ENCODE results near the gene CDK9.
A peak's percentile ranks its signal among the peaks of the same experiment; 100 is the strongest.

CDK9 gene

DNA sequence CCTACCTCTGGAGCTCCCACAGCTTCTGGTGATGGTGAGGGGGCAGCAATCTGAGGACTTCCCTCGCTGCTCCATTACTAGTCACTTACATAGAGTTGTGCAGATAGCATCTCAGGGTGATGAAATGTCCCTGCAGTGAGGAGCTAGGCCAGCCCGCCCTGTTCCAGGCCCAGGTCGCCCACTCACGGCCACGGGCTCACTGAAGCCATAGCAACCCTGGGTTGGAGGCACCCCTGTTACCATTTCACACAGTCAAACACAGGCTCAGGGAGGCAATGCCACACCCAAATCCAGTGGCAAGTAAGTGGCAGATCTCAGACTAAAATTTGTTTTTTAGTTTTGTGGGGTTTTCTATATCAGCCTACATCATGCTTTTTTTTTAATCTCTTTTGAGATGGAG, 27.0 kb upstream of the CDK9 start:
- Histone ChIP-seq H3K27me3 (replicated peaks) (no peaks in the 10 kb centered on the region), H3K36me3 (replicated peaks) (no peaks in the 10 kb centered on the region), H3K27ac (no peak overlapping the region), H3K4me3 (ENCODE audit: low read depth, low read length) (no peak overlapping the region)
- DNase-seq, result no peak
- TF ChIP-seq, protein P1, sequence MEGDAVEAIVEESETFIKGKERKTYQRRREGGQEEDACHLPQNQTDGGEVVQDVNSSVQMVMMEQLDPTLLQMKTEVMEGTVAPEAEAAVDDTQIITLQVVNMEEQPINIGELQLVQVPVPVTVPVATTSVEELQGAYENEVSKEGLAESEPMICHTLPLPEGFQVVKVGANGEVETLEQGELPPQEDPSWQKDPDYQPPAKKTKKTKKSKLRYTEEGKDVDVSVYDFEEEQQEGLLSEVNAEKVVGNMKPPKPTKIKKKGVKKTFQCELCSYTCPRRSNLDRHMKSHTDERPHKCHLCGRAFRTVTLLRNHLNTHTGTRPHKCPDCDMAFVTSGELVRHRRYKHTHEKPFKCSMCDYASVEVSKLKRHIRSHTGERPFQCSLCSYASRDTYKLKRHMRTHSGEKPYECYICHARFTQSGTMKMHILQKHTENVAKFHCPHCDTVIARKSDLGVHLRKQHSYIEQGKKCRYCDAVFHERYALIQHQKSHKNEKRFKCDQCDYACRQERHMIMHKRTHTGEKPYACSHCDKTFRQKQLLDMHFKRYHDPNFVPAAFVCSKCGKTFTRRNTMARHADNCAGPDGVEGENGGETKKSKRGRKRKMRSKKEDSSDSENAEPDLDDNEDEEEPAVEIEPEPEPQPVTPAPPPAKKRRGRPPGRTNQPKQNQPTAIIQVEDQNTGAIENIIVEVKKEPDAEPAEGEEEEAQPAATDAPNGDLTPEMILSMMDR (IDR thresholded peaks at IDR 0.05; ENCODE audit: low read depth, low read length, missing control alignments), result no peak
- in situ Hi-C loops (cut with HindIII; ENCODE audit: low pct_ligation_motif_present, low sequenced_read_pairs), result loop anchor here (25.0 kb wide), 1 partner anchor 103 kb away; the partner anchor contains the start of gene ENG

DNA sequence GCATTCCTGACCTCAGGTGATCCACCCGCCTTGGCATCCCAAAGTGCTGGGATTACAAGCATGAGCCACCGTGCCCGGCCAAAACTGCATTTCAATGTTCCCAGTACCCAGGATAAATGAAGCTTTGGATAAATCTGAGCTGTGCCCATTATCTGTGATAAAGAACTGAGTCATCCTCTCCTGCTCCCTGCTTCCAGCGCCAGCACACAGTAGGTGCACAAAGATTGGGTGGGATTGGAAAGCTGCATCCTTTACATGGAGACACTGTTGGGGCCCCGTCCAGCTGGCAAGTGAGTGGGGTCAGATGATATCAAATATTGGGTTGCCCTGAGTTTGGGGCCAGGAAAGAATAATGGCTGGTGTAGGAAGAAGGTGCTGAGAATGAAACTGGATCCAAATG, 24.8 kb upstream of the CDK9 start:
- Histone ChIP-seq H3K36me3 (replicated peaks) (no peaks in the 10 kb centered on the region), H3K27me3 (replicated peaks) (no peaks in the 10 kb centered on the region), H3K4me3 (ENCODE audit: low read depth, low read length) (no peak overlapping the region), H3K27ac (no peak overlapping the region)
- in situ Hi-C loops (cut with HindIII; ENCODE audit: low pct_ligation_motif_present, low sequenced_read_pairs), result loop anchor here (25.0 kb wide), 1 partner anchor 101 kb away; the partner anchor contains the start of gene ENG
- TF ChIP-seq, protein P1 (IDR thresholded peaks at IDR 0.05; ENCODE audit: low read depth, low read length, missing control alignments), result no peak
- no peak for DNase-seq

DNA sequence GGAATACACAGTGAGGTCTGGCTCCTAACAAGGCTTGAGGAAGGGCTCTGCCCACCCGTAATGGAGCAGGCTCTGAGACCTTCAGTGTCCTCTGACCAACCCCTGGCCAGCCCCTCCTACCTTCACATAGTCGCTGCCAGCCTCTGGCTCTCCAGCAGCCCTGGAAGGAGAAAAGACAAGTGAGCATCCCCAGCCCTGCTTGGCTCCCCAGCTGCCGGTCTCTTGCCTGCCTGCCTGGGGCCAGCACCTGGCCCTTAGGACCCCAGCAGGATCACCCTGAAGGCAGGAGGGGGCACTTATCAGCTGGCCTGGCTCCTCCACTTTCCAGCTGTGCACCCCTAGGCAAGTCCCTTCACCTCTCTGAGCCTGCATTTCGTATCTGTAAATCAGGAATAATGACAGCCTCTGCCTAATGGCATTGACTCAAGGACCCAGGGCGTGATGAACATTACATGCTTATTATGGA, 24.3 kb upstream of the CDK9 start:
- TF ChIP-seq, protein P1 (IDR thresholded peaks at IDR 0.05; ENCODE audit: low read depth, low read length, missing control alignments), result no peak
- no peak for DNase-seq
- no peak overlapping the region for H3K27ac ChIP-seq
- no peaks in the 10 kb centered on the region for H3K27me3 ChIP-seq (replicated peaks)
- in situ Hi-C loops (cut with HindIII; ENCODE audit: low pct_ligation_motif_present, low sequenced_read_pairs), result loop anchor here (25.0 kb wide), 1 partner anchor 101 kb away; the partner anchor contains the start of gene ENG
- no peaks in the 10 kb centered on the region for H3K36me3 ChIP-seq (replicated peaks)
- H3K4me3 ChIP-seq (ENCODE audit: low read depth, low read length), result no peak overlapping the region

DNA sequence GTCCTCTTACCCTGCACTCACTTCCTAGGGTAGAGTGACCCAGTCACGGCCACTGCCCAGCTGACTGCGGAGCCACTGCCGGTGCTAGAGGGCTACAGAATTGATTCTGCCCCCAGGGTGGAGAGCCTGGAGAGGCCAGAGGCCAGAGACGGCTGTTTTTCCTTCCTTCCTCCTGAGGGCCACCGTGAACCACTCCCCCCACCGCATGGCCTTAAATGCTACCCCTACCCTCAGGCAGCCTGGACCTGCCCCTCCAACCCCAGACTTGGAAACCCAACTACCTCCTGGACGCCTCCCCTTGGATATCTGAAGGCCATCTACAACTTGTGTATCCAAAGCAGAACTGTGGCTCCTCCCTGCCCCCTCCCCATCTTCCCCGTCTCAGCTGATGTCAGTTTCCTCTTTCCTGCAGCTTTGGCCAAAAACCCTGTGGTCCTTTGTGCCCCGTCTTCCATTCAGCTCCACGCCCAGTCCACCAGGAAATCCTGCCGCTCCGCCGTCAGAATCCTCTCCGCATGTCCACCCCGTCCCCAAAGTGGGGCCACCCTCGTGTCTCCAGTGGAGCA, 23.6 kb upstream of the CDK9 start:
- H3K27me3 ChIP-seq (replicated peaks), result no peaks in the 10 kb centered on the region
- TF ChIP-seq, protein P1 (IDR thresholded peaks at IDR 0.05; ENCODE audit: low read depth, low read length, missing control alignments), result no peak
- H3K36me3 ChIP-seq (replicated peaks), result no peaks in the 10 kb centered on the region
- no peak for DNase-seq
- in situ Hi-C loops (cut with HindIII; ENCODE audit: low pct_ligation_motif_present, low sequenced_read_pairs), result loop anchor here (25.0 kb wide), 1 partner anchor 100 kb away; the partner anchor contains the start of gene ENG
- no peak overlapping the region for H3K27ac ChIP-seq
- no peak overlapping the region for H3K4me3 ChIP-seq (ENCODE audit: low read depth, low read length)

DNA sequence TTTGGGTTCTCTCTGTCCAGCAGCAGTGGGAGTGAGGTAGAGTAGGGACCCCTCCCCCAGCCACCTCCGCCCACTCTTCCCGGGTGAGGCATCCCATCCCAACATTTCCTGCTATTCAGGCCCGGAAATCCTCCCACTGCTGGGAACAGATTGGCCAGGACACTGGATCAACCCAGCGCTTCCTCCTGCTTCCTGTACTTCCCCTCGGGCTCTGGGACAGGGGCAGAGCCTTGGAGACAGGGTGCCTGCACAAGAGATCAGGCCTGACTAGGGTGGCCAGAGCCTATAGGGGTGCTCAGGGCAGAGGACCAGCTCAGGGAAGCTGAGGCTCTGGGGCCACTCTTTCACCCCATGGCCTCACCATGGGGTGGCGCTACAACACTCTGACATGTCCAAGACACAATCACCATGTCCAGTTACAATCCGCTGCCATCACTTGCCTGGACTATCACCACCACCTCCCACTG, 21.9 kb upstream of the CDK9 start:
- H3K27me3 ChIP-seq (replicated peaks), result no peaks in the 10 kb centered on the region
- H3K27ac ChIP-seq, result no peak overlapping the region
- H3K4me3 ChIP-seq (ENCODE audit: low read depth, low read length), result no peak overlapping the region
- H3K36me3 ChIP-seq (replicated peaks), result no peaks in the 10 kb centered on the region
- TF ChIP-seq, protein P1 (IDR thresholded peaks at IDR 0.05; ENCODE audit: low read depth, low read length, missing control alignments), result peak; percentile 57
- DNase-seq, result no peak
- in situ Hi-C loops (cut with HindIII; ENCODE audit: low pct_ligation_motif_present, low sequenced_read_pairs), result loop anchor here (25.0 kb wide), 1 partner anchor 98 kb away; the partner anchor contains the start of gene ENG
